ENCODE results near the gene PLEKHG1. TPM values are rescaled to one million over a fixed set of nuclear protein-coding genes. Genes with fewer than 3 reads are reported as not detected.

PLEKHG1 gene
- polyA plus RNA-seq, 1 donor from 2014 or later = 2.6 TPM

- Histone ChIP-seq H3F3A (ENCODE audit: insufficient read depth, low read length, poor library complexity, severe bottlenecking) (no peaks in the 10 kb centered on the region), H3K27ac (ENCODE audit: low read length) (no peak overlapping the region), H4K20me1 (ENCODE audit: insufficient read depth) (no peaks in the 10 kb centered on the region), H3K9me2 (ENCODE audit: insufficient read depth, low read length) (no peaks in the 10 kb centered on the region), H3K4me2 (ENCODE audit: low read length) (no peak overlapping the region), H3K4me3 (ENCODE audit: low read length) (no peak overlapping the region), H3K27me3 (ENCODE audit: insufficient read depth, low read depth, low read length) (no peaks in the 10 kb centered on the region), H3K9me3 (ENCODE audit: low read length) (peaks cover 4% of the 10 kb centered on the region), H2AFZ (ENCODE audit: low read depth, low read length) (no peak overlapping the region), H3K36me3 (ENCODE audit: insufficient read depth, low read length) (no peaks in the 10 kb centered on the region), H3K79me2 (replicated peaks; ENCODE audit: insufficient read depth, low read length) (no peaks in the 10 kb centered on the region), H3K9ac (ENCODE audit: low read length) (no peak overlapping the region)
- TF ChIP-seq SMC3 (conservative IDR thresholded peaks at IDR 0.05; ENCODE audit: poor library complexity) (no peak), EP300 (conservative IDR thresholded peaks at IDR 0.05; ENCODE audit: poor library complexity, severe bottlenecking) (no peak)
Observed at GRCh38 chr6:150557043-150557599, 42.6 kb upstream of the PLEKHG1 start.

- Histone ChIP-seq H2AFZ (ENCODE audit: low read depth, low read length) (no peak overlapping the region), H3K27me3 (ENCODE audit: insufficient read depth, low read depth, low read length) (no peaks in the 10 kb centered on the region), H3F3A (ENCODE audit: insufficient read depth, low read length, poor library complexity, severe bottlenecking) (no peaks in the 10 kb centered on the region), H3K27ac (ENCODE audit: low read length) (no peak overlapping the region), H4K20me1 (ENCODE audit: insufficient read depth) (no peaks in the 10 kb centered on the region), H3K79me2 (replicated peaks; ENCODE audit: insufficient read depth, low read length) (no peaks in the 10 kb centered on the region), H3K9ac (ENCODE audit: low read length) (no peak overlapping the region), H3K4me3 (ENCODE audit: low read length) (no peak overlapping the region), H3K9me2 (ENCODE audit: insufficient read depth, low read length) (no peaks in the 10 kb centered on the region), H3K9me3 (ENCODE audit: low read length) (peaks cover 4% of the 10 kb centered on the region), H3K4me2 (ENCODE audit: low read length) (no peak overlapping the region), H3K36me3 (ENCODE audit: insufficient read depth, low read length) (no peaks in the 10 kb centered on the region)
- TF ChIP-seq RAD21 (conservative IDR thresholded peaks at IDR 0.05) (no peak), EP300 (conservative IDR thresholded peaks at IDR 0.05; ENCODE audit: poor library complexity, severe bottlenecking) (no peak), REST (IDR thresholded peaks at IDR 0.05; ENCODE audit: borderline replicate concordance) (no peak), CTCF (IDR thresholded peaks at IDR 0.05; ENCODE audit: poor library complexity, severe bottlenecking) (no peak), MXI1 (conservative IDR thresholded peaks at IDR 0.05; ENCODE audit: poor library complexity, severe bottlenecking) (no peak), POLR2AphosphoS5 (IDR thresholded peaks at IDR 0.05) (no peak), SMC3 (conservative IDR thresholded peaks at IDR 0.05; ENCODE audit: poor library complexity) (no peak), TAF1 (IDR thresholded peaks at IDR 0.05; ENCODE audit: low read depth) (no peak), EZH2 (IDR thresholded peaks at IDR 0.05; ENCODE audit: borderline replicate concordance, insufficient read depth, low read length, poor library complexity, severe bottlenecking) (no peak)
Observed at GRCh38 chr6:150560004-150560883, 39.4 kb upstream of the PLEKHG1 start.

Data from neural cell (in vitro differentiated cells).